ENCODE results near the gene NKD1. TPM values are rescaled to one million over a fixed set of nuclear protein-coding genes. Genes with fewer than 3 reads are reported as not detected.

The NKD1 gene
- total RNA-seq, 4 donors from 2014 or later = 37.1 to 87.8 (median 54.1) TPM

DNA sequence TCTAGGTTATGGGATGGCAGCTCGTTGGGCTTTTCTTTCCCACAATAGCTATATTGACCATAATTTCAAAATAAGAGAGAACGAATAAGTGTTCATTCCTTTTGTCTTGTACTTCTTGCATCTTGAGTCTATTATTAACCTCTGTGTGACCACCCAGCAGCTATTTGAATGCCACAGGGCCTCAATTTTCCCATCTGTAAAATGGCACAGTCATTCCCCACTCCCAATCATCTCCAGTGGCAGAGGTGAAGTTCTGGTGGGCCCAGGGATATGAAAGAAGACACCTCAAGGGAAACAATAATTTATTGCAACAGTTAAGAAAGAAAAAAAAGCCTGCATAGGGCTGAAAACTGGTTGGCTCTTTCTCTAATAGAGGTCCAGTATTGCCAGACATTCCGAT lies 28.6 kb upstream of the NKD1 start:
- TF ChIP-seq POLR2A (IDR thresholded peaks at IDR 0.05; ENCODE audit: low read depth) (no peak), POLR2AphosphoS5 (IDR thresholded peaks at IDR 0.05) (no peak), EP300 (IDR thresholded peaks at IDR 0.05) (no peak)
- TF ChIP-seq, protein P1, sequence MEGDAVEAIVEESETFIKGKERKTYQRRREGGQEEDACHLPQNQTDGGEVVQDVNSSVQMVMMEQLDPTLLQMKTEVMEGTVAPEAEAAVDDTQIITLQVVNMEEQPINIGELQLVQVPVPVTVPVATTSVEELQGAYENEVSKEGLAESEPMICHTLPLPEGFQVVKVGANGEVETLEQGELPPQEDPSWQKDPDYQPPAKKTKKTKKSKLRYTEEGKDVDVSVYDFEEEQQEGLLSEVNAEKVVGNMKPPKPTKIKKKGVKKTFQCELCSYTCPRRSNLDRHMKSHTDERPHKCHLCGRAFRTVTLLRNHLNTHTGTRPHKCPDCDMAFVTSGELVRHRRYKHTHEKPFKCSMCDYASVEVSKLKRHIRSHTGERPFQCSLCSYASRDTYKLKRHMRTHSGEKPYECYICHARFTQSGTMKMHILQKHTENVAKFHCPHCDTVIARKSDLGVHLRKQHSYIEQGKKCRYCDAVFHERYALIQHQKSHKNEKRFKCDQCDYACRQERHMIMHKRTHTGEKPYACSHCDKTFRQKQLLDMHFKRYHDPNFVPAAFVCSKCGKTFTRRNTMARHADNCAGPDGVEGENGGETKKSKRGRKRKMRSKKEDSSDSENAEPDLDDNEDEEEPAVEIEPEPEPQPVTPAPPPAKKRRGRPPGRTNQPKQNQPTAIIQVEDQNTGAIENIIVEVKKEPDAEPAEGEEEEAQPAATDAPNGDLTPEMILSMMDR (IDR thresholded peaks at IDR 0.05) = no peak
- DNase-seq (ENCODE audit: extremely low spot score) = no peak
- intact Hi-C loops (cut with DNase I) = loop anchor here (10.0 kb wide), 1 partner anchor 135 kb away; no protein-coding TSS in a partner anchor
- Histone ChIP-seq H3K4me3 (no peak overlapping the region), H3K4me1 (no peaks in the 10 kb centered on the region), H3K9me3 (peaks cover 0 to 26% (median 14%) of the 10 kb centered on the region in 4 donors), H3K27me3 (peaks cover 0 to 5% (median 0%) of the 10 kb centered on the region in 4 donors), H3K27ac (replicated peaks in 1 of 4) (no peak overlapping the region), H3K36me3 (no peaks in the 10 kb centered on the region)
- 84% methylated on average over 3 of the region's 3 CpGs for WGBS

GRCh38 chr16:50520451-50521245 lies 27.5 kb upstream of the NKD1 start:
- peaks cover 0 to 17% (median 12%) of the 10 kb centered on the region in 4 donors for H3K9me3 ChIP-seq
- no peak overlapping the region for H3K4me3 ChIP-seq
- no peak overlapping the region for H3K27ac ChIP-seq (replicated peaks in 1 of 4)
- TF ChIP-seq EP300 (IDR thresholded peaks at IDR 0.05) = no peak
- no peak for TF ChIP-seq POLR2A (IDR thresholded peaks at IDR 0.05; ENCODE audit: low read depth)
- TF ChIP-seq, protein P1 (IDR thresholded peaks at IDR 0.05) = no peak
- TF ChIP-seq POLR2AphosphoS5 (IDR thresholded peaks at IDR 0.05) = no peak
- H3K36me3 ChIP-seq = no peaks in the 10 kb centered on the region
- DNase-seq (ENCODE audit: extremely low spot score) = peak; percentile 47
- peaks cover 0 to 5% (median 0%) of the 10 kb centered on the region in 4 donors for H3K27me3 ChIP-seq
- H3K4me1 ChIP-seq = no peaks in the 10 kb centered on the region
- 40% methylated on average over 6 of the region's 6 CpGs for whole genome bisulfite sequencing
- intact Hi-C loops (cut with DNase I) = no loop called here

- Histone ChIP-seq H3K4me1 (no peaks in the 10 kb centered on the region), H3K27me3 (peaks cover 0 to 5% (median 0%) of the 10 kb centered on the region in 4 donors), H3K4me3 (no peak overlapping the region), H3K27ac (replicated peaks in 1 of 4) (no peak overlapping the region), H3K36me3 (no peaks in the 10 kb centered on the region), H3K9me3 (peaks cover 0 to 13% (median 10%) of the 10 kb centered on the region in 4 donors)
- peak; percentile 62 for DNase-seq (ENCODE audit: extremely low spot score)
- intact Hi-C loops (cut with DNase I) = no loop called here
- TF ChIP-seq EP300 (IDR thresholded peaks at IDR 0.05) (no peak), POLR2A (IDR thresholded peaks at IDR 0.05; ENCODE audit: low read depth) (no peak), POLR2AphosphoS5 (IDR thresholded peaks at IDR 0.05) (no peak)
- TF ChIP-seq, protein P1 (IDR thresholded peaks at IDR 0.05) = no peak
- WGBS = 88% methylated on average over 9 of the region's 9 CpGs
These were observed 26.8 kb upstream of the NKD1 start for GRCh38 chr16:50521246-50521900.

- peaks cover 0 to 5% (median 2%) of the 10 kb centered on the region in 4 donors for H3K9me3 ChIP-seq
These were observed 25.9 kb upstream of the NKD1 start for GRCh38 chr16:50522324-50522723.

More at GRCh38 chr16:50522324-50522723, 25.9 kb upstream of the NKD1 start:
- TF ChIP-seq, protein P1 (IDR thresholded peaks at IDR 0.05) = no peak
- no peak for TF ChIP-seq POLR2AphosphoS5 (IDR thresholded peaks at IDR 0.05)
- peaks cover 0 to 5% (median 0%) of the 10 kb centered on the region in 4 donors for H3K27me3 ChIP-seq
- H3K27ac ChIP-seq (replicated peaks in 1 of 4) = no peak overlapping the region
- intact Hi-C loops (cut with DNase I) = no loop called here
- H3K4me1 ChIP-seq = no peaks in the 10 kb centered on the region
- DNase-seq (ENCODE audit: extremely low spot score) = peak; percentile 14
- no peaks in the 10 kb centered on the region for H3K36me3 ChIP-seq
- H3K4me3 ChIP-seq = no peak overlapping the region
- 77% methylated on average over 5 of the region's 5 CpGs for WGBS
